K562 (cell line): ENCODE results near the gene PADI4. TPM values are rescaled to one million over a fixed set of nuclear protein-coding genes. Genes with fewer than 3 reads are reported as not detected.

Source experiments
- ATAC-seq: fragments of 200-7000 bp; cut with Tn5 transposase; 3 replicates; pipeline ENCODE4 v1.9.1; 2020; ENCODE audit warnings: moderate library complexity
- BruUV-seq: library from RNA; stranded (reverse); fragments of 400-500 nt; replicated peaks from 2 replicates; lab custom pipeline; 2021; lab: Mats Ljungman, UMichigan
- CTCF ChIA-PET: fragments of 300-600 bp; formaldehyde crosslinking; extraction: SDS; loops from one replicate; lab custom pipeline; 2021; ENCODE audit warnings: low intra/inter-chr PET ratio; lab: Yijun Ruan, JAX
- POLR2A ChIA-PET: fragments of 300-600, 350-650 bp; sonication (Branson Sonifier 250); formaldehyde crosslinking; extraction: SDS; loops from one replicate; lab custom pipeline; 2021; ENCODE audit warnings: antibody characterized with exemption, inconsistent platforms; lab: Yijun Ruan, JAX
- DNase-seq, 4 experiments: peaks; one replicate each; pipeline versions ENCODE4 v3.0.0 to v3.0.0-alpha.2; 2011 to 2018; ENCODE audit warnings: low spot score in 3 of 4, mixed read lengths in 3 of 4; ENCODE audit errors: extremely low read depth in 1 of 4
- FAIRE-seq: peaks from 2 replicates; lab custom pipeline; 2011; peaks lifted over from hg19 to GRCh38; lab: Jason Lieb, UNC
- H2AFZ ChIP-seq: 2 replicates; pipeline ENCODE4 v1.6.0; 2011; ENCODE audit warnings: low read depth, low read length, control low read depth, inconsistent platforms
- H3K27ac ChIP-seq: fragments of 200-600 bp; 3 replicates; pipeline ENCODE4 v1.8.0; 2011; ENCODE audit warnings: low read depth, mild to moderate bottlenecking, control low read depth, inconsistent platforms, low read length, moderate library complexity, mixed read lengths; ENCODE audit errors: extremely low read depth
- H3K27me3 ChIP-seq, 2 experiments: fragments of 300-600 bp in 1 of 2; 2 replicates in 1 of 2; 3 replicates in 1 of 2; pipeline versions ENCODE4 v1.6.0 to v1.8.0; 2011; ENCODE audit warnings: inconsistent platforms in 2 of 2, low read length in 2 of 2, mild to moderate bottlenecking in 1 of 2, mixed read lengths in 1 of 2, moderate library complexity in 1 of 2; ENCODE audit not compliant: control insufficient read depth in 2 of 2, insufficient read depth in 2 of 2
- H3K36me3 ChIP-seq: fragments of 300-600 bp; 3 replicates; pipeline ENCODE4 v1.8.0; 2011; ENCODE audit warnings: mild to moderate bottlenecking, low read length, inconsistent platforms; ENCODE audit not compliant: control insufficient read depth, insufficient read depth
- H3K4me1 ChIP-seq, 2 experiments: fragments of 200-600 bp in 1 of 2; replicated peaks in 1 of 2; 2 replicates in 1 of 2; 3 replicates in 1 of 2; pipeline versions ENCODE4 v1.5.1 to v1.8.0; 2011; ENCODE audit warnings: inconsistent platforms in 2 of 2, low read length in 2 of 2, mild to moderate bottlenecking in 1 of 2, mixed read lengths in 1 of 2, moderate library complexity in 1 of 2; ENCODE audit not compliant: control insufficient read depth in 2 of 2, insufficient read depth in 2 of 2
- H3K4me2 ChIP-seq: 2 replicates; pipeline ENCODE4 v1.6.1; 2011; ENCODE audit warnings: low read length, control low read depth, inconsistent platforms, mixed read lengths; ENCODE audit not compliant: insufficient read depth
- H3K4me3 ChIP-seq: fragments of 200-600 bp; sonication (generic), shearing (Covaris generic); 2 replicates; pipeline ENCODE4 v1.5.1; 2016; ENCODE audit warnings: control low read depth, inconsistent platforms
- H3K79me2 ChIP-seq: fragments of 200-600 bp; 3 replicates; pipeline ENCODE4 v1.8.0; 2011; ENCODE audit warnings: low read length, inconsistent platforms; ENCODE audit not compliant: control insufficient read depth, insufficient read depth
- H3K9ac ChIP-seq, 2 experiments: 2 replicates each; pipeline versions ENCODE4 v1.6.0 to v1.6.1; 2011; ENCODE audit warnings: low read depth in 2 of 2, low read length in 2 of 2, control low read depth in 1 of 2, inconsistent platforms in 1 of 2, mild to moderate bottlenecking in 1 of 2, mixed read lengths in 1 of 2; ENCODE audit not compliant: insufficient read depth in 1 of 2
- H3K9me1 ChIP-seq: one replicate; pipeline ENCODE4 v1.6.0; 2011; ENCODE audit warnings: inconsistent platforms, mild to moderate bottlenecking, low read length, moderate library complexity; ENCODE audit not compliant: control insufficient read depth, insufficient read depth
- H3K9me3 ChIP-seq: replicated peaks from 2 replicates; pipeline ENCODE4 v1.5.1; 2011; ENCODE audit warnings: low read depth, low read length, inconsistent platforms; ENCODE audit not compliant: control insufficient read depth, insufficient read depth
- H4K20me1 ChIP-seq: replicated peaks from 2 replicates; pipeline ENCODE4 v1.6.1; 2011; ENCODE audit warnings: low read length, inconsistent platforms, mixed read lengths; ENCODE audit not compliant: control insufficient read depth, insufficient read depth
- DPF2 ChIP-seq: fragments of 450-650 bp; IDR thresholded peaks from 2 replicates; pipeline ENCODE4 v1.6.1; 2016
- KAT7 ChIP-seq: sonication (generic); formaldehyde crosslinking; IDR thresholded peaks from 2 replicates; pipeline ENCODE4 v1.8.0; 2022; ENCODE audit warnings: missing genetic modification reagents, mild to moderate bottlenecking, borderline replicate concordance
- WGBS: fragments of 100-300 bp; shearing (Covaris generic); methylation state at CpG from one replicate; pipeline ENCODE4 v1.1.6; 2016; ENCODE audit warnings: low coverage, mixed read lengths; ENCODE audit not compliant: insufficient coverage; ENCODE audit errors: missing lambda C conversion rate; 5-methylcytosine and 5-hydroxymethylcytosine counted together
- in situ Hi-C: fragments of 300-500 bp; cut with MboI; formaldehyde crosslinking; loops from 4 replicates; pipeline ENCODE4 v1.15.0; 2018; ENCODE audit warnings: inconsistent platforms, mixed read lengths
- intact Hi-C: fragments of 100-400 bp; cut with micrococcal nuclease; formaldehyde crosslinking; loops from 2 replicates; pipeline ENCODE4 v1.14.2; 2022
- polyA plus RNA-seq, 8 experiments: library from polyadenylated mRNA; depleted of rRNA in 4 of 8; stranded (reverse) in 5 of 8; unstranded in 3 of 8; fragments of >200 nt; fragmentation: Nextera tagmentation in 2 of 8; fragmentation: Illumina TruSeq in 1 of 8; extraction: Ambion mirVana in 2 of 8; extraction: Trizol in 1 of 8; gene quantifications; 2 replicates each; pipeline versions ENCODE4 v1.2.1 to v1.2.3, GENCODE V29; 2011 to 2014; ENCODE audit warnings: inconsistent platforms in 1 of 8, missing spikeins in 1 of 8
- total RNA-seq, 7 experiments: library from RNA; depleted of rRNA in 6 of 7; stranded (reverse); fragments of >200 nt in 6 of 7; fragmentation: Illumina TruSeq in 2 of 7; extraction: Trizol in 2 of 7; gene quantifications; 2 replicates each; pipeline versions ENCODE4 v1.2.1 to v1.2.3, GENCODE V29; 2011 to 2021; ENCODE audit warnings: low replicate concordance in 1 of 7
- TF ChIP-seq, protein P1 (sequence below): fragments of 250-450 bp; sonication (Bioruptor Pico); IDR thresholded peaks from 2 replicates; pipeline ENCODE4 v1.4.0; 2020; ENCODE audit warnings: mild to moderate bottlenecking
- TF ChIP-seq, protein P2 (sequence below): sonication (generic); formaldehyde crosslinking; IDR thresholded peaks from 2 replicates; pipeline ENCODE4 v1.8.1; 2023; ENCODE audit warnings: mild to moderate bottlenecking, missing genetic modification reagents
- TF ChIP-seq, protein P3 (sequence below): fragments of 250-450 bp; sonication (Bioruptor Pico); IDR thresholded peaks from 2 replicates; pipeline ENCODE4 v1.8.0; 2021; ENCODE audit warnings: moderate library complexity, mild to moderate bottlenecking, inconsistent platforms
- TF ChIP-seq, protein P4 (sequence below): fragments of 450-650 bp; IDR thresholded peaks from 2 replicates; pipeline ENCODE4 v1.6.1; 2017; ENCODE audit warnings: mild to moderate bottlenecking, moderate library complexity

Gene PADI4
- total and polyA plus RNA-seq, 9 of the 15 experiments (the other 6 are each of a cell fraction or from before 2014, with no cell fraction given): 0.22 to 0.33 TPM; not detected in 7

DNA sequence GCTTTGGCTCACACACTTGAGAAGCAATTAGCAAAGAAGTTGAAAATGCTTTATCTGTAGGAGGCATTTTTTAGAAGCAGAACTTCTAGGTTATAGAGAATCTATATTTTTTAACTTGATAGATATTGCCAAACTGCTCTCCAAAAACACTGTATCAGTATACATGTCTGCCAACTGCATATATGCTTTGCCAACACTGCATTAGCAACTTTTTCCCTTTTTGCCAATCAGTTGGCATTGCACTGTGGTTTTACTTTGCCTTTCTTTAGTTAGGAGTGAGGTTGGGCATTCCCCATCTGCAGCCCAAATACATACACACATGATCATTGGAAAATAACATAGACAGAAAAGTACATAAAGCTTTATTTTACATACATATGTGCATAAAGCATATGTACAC, 44.1 kb upstream of the PADI4 start (continued):
- TF ChIP-seq, protein P1, sequence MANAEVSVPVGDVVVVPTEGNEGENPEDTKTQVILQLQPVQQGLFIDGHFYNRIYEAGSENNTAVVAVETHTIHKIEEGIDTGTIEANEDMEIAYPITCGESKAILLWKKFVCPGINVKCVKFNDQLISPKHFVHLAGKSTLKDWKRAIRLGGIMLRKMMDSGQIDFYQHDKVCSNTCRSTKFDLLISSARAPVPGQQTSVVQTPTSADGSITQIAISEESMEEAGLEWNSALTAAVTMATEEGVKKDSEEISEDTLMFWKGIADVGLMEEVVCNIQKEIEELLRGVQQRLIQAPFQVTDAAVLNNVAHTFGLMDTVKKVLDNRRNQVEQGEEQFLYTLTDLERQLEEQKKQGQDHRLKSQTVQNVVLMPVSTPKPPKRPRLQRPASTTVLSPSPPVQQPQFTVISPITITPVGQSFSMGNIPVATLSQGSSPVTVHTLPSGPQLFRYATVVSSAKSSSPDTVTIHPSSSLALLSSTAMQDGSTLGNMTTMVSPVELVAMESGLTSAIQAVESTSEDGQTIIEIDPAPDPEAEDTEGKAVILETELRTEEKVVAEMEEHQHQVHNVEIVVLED (CRISPR knock-in tag): no peak

DNA sequence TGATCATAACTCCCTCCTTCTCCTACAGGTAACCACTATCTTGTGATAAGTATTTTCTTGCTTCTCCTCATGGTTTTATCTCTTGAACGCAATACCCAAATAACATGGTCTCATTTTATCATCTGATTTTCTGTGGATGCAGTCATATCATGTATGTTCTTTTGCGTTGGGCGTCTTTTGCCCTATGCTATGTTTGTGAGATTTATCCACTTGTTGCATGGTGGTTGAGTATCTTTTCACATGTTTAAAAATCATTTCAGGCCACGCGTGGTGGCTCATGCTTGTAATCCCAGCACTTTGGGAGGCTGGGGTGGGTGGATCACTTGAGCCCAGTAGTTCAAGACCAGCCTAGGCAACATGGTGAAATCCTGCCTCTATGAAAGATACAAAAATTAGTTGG, 43.5 kb upstream of the PADI4 start:
- no peak for DNase-seq
- POLR2A ChIA-PET: no interaction called here

More for the DNA sequence above, 43.5 kb upstream of the PADI4 start:
- Histone ChIP-seq H3K36me3 (no peaks in the 10 kb centered on the region), H4K20me1 (no peaks in the 10 kb centered on the region), H2AFZ (no peak overlapping the region), H3K4me2 (no peak overlapping the region), H3K4me1 (no peaks in the 10 kb centered on the region), H3K9me1 (no peaks in the 10 kb centered on the region), H3K4me3 (no peak overlapping the region), H3K27ac (no peak overlapping the region), H3K79me2 (no peaks in the 10 kb centered on the region)
- intact Hi-C loops (no loop called here), in situ Hi-C loops (no loop called here)
- ATAC-seq: no peak
- no TSS peak for BruUV-seq
- TF ChIP-seq, protein P2, sequence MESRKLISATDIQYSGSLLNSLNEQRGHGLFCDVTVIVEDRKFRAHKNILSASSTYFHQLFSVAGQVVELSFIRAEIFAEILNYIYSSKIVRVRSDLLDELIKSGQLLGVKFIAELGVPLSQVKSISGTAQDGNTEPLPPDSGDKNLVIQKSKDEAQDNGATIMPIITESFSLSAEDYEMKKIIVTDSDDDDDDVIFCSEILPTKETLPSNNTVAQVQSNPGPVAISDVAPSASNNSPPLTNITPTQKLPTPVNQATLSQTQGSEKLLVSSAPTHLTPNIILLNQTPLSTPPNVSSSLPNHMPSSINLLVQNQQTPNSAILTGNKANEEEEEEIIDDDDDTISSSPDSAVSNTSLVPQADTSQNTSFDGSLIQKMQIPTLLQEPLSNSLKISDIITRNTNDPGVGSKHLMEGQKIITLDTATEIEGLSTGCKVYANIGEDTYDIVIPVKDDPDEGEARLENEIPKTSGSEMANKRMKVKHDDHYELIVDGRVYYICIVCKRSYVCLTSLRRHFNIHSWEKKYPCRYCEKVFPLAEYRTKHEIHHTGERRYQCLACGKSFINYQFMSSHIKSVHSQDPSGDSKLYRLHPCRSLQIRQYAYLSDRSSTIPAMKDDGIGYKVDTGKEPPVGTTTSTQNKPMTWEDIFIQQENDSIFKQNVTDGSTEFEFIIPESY: no peak
- TF ChIP-seq DPF2: no peak
- TF ChIP-seq, protein P3, sequence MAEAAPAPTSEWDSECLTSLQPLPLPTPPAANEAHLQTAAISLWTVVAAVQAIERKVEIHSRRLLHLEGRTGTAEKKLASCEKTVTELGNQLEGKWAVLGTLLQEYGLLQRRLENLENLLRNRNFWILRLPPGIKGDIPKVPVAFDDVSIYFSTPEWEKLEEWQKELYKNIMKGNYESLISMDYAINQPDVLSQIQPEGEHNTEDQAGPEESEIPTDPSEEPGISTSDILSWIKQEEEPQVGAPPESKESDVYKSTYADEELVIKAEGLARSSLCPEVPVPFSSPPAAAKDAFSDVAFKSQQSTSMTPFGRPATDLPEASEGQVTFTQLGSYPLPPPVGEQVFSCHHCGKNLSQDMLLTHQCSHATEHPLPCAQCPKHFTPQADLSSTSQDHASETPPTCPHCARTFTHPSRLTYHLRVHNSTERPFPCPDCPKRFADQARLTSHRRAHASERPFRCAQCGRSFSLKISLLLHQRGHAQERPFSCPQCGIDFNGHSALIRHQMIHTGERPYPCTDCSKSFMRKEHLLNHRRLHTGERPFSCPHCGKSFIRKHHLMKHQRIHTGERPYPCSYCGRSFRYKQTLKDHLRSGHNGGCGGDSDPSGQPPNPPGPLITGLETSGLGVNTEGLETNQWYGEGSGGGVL (CRISPR knock-in tag): no peak
- TF ChIP-seq, protein P4, sequence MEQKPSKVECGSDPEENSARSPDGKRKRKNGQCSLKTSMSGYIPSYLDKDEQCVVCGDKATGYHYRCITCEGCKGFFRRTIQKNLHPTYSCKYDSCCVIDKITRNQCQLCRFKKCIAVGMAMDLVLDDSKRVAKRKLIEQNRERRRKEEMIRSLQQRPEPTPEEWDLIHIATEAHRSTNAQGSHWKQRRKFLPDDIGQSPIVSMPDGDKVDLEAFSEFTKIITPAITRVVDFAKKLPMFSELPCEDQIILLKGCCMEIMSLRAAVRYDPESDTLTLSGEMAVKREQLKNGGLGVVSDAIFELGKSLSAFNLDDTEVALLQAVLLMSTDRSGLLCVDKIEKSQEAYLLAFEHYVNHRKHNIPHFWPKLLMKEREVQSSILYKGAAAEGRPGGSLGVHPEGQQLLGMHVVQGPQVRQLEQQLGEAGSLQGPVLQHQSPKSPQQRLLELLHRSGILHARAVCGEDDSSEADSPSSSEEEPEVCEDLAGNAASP: no peak
- TF ChIP-seq KAT7 (CRISPR knock-in tag): no peak
- TF ChIP-seq, all 486 proteins: peak for 0
- H3K27me3 ChIP-seq: peaks cover 2 to 32% of the 10 kb centered on the region in 2 experiments; a peak in 3 of 5 replicates
- no peak overlapping the region for H3K9ac ChIP-seq
- under 1% methylated on average over 5 of the region's 5 CpGs for WGBS
- no peaks in the 10 kb centered on the region for H3K9me3 ChIP-seq
- CTCF ChIA-PET: no interaction called here
- no peak for FAIRE-seq
